Measurements from ENCODE around the gene C1orf159.

The C1orf159 gene

DNA sequence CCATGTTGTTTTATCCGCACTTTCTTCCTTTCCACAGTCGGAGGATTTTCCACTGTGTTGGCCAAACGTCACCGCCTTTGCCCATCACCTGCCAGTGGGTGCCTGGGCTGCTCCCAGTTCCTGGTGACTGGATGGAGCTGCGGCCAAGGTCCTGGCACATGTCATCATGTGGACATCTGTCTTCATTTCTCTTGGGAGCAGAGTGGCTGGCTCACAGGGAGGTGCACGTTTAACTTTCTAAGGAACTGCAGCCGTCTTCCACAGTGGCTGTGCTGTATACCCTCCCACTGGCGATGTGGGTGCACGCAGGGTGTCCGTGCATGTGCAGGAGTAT lies 22.3 kb downstream of the C1orf159 start:
- Histone ChIP-seq H3K4me3 (IDR thresholded peaks at IDR 0.05; ENCODE audit: insufficient read depth, low read depth, low read length) (no peak overlapping the region), H3K9ac (no peak overlapping the region), H2AFZ (ENCODE audit: low read depth) (no peak overlapping the region), H3K27me3 (ENCODE audit: insufficient read depth, low read depth) (no peaks in the 10 kb centered on the region), H3K27ac (no peak overlapping the region), H3K36me3 (ENCODE audit: insufficient read depth) (no peaks in the 10 kb centered on the region), H4K20me1 (ENCODE audit: insufficient read depth) (no peaks in the 10 kb centered on the region), H3K79me2 (ENCODE audit: insufficient read depth, low read depth) (no peaks in the 10 kb centered on the region), H3K4me1 (ENCODE audit: low read depth, poor library complexity, severe bottlenecking) (no peaks in the 10 kb centered on the region), H3K4me2 (no peak overlapping the region)
- TF ChIP-seq, protein P1, sequence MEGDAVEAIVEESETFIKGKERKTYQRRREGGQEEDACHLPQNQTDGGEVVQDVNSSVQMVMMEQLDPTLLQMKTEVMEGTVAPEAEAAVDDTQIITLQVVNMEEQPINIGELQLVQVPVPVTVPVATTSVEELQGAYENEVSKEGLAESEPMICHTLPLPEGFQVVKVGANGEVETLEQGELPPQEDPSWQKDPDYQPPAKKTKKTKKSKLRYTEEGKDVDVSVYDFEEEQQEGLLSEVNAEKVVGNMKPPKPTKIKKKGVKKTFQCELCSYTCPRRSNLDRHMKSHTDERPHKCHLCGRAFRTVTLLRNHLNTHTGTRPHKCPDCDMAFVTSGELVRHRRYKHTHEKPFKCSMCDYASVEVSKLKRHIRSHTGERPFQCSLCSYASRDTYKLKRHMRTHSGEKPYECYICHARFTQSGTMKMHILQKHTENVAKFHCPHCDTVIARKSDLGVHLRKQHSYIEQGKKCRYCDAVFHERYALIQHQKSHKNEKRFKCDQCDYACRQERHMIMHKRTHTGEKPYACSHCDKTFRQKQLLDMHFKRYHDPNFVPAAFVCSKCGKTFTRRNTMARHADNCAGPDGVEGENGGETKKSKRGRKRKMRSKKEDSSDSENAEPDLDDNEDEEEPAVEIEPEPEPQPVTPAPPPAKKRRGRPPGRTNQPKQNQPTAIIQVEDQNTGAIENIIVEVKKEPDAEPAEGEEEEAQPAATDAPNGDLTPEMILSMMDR (conservative IDR thresholded peaks at IDR 0.05; ENCODE audit: low read depth, low read length): no peak

DNA sequence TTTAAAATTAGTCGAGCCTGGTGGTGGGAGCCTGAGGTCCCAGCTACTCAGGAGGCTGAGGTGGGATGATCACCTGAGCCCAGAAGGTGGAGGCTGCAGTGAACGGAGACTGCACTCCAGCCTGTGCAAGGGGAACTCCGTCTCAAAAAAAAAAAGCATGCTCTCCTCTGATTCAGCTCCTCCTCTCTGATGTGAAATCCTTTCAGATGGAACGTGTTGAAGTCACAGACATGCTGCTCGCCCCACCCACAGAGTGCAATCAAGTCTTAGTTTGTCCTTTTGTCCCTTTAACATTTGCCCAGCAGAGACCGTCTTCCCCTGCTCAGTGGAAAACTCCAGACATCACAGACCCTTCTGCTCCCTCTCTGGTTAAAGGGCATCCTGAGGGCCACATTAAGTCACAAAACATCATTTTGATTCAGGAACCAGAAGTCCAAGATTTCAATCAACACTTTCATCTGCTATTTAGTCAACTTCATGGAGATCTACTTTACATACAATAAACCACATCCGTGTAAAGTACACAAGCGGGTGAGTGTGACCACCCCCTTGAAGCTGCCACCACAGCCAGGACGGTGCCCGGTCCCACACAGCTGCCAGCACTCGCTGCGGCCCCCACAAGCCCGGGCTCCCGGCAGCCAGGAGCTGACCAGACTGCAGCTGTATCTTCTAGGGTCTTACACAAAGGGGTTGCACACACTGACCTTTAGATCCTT lies 22.8 kb downstream of the C1orf159 start:
- Histone ChIP-seq H3K79me2 (ENCODE audit: insufficient read depth, low read depth) (no peaks in the 10 kb centered on the region), H3K4me1 (ENCODE audit: low read depth, poor library complexity, severe bottlenecking) (no peaks in the 10 kb centered on the region), H3K9ac (no peak overlapping the region), H3K27ac (no peak overlapping the region), H3K27me3 (ENCODE audit: insufficient read depth, low read depth) (no peaks in the 10 kb centered on the region), H3K36me3 (ENCODE audit: insufficient read depth) (no peaks in the 10 kb centered on the region), H3K4me2 (no peak overlapping the region), H3K4me3 (IDR thresholded peaks at IDR 0.05; ENCODE audit: insufficient read depth, low read depth, low read length) (no peak overlapping the region), H4K20me1 (ENCODE audit: insufficient read depth) (no peaks in the 10 kb centered on the region), H2AFZ (ENCODE audit: low read depth) (no peak overlapping the region)
- TF ChIP-seq, protein P1 (conservative IDR thresholded peaks at IDR 0.05; ENCODE audit: low read depth, low read length): no peak

DNA sequence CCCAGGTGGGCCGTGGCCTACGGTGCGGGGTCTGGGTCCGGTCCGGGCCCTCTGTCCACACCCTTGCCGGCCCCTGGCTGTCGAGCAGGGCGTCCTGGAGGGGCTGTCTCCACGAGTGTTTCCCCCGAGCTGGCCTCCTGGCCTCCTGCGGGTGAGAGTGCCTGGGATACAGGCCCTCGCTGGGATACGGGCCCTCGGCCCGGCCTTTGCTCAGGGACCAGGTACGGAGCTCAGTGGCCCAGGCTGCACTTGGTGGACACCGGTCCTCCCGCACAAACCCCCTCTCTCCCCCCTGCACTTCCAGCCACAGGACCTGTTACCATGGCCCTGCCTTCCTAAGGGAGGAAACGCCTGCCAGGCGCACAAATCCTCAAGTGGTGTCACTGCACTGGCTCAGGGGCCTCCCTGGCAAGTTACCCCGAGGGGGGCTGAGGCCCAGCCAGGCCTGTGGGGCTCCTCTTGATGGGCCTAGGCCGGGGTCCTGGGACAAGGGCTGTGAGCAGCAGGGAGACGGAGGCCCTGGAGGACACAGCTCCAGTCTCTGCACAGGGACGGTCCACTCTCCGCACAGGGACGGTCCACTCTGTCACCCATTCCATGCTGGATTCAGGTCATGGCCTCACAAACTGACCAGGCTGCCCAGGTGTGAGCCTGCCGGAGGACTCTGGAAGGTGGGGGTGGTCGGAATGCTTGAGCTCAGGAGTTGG lies 23.6 kb downstream of the C1orf159 start:
- no peak overlapping the region for H3K9ac ChIP-seq
- H4K20me1 ChIP-seq (ENCODE audit: insufficient read depth): no peaks in the 10 kb centered on the region
- no peak overlapping the region for H2AFZ ChIP-seq (ENCODE audit: low read depth)
- H3K4me2 ChIP-seq: no peak overlapping the region
- no peaks in the 10 kb centered on the region for H3K36me3 ChIP-seq (ENCODE audit: insufficient read depth)
- H3K27ac ChIP-seq: no peak overlapping the region
- no peaks in the 10 kb centered on the region for H3K27me3 ChIP-seq (ENCODE audit: insufficient read depth, low read depth)
- no peaks in the 10 kb centered on the region for H3K79me2 ChIP-seq (ENCODE audit: insufficient read depth, low read depth)
- H3K4me3 ChIP-seq (IDR thresholded peaks at IDR 0.05; ENCODE audit: insufficient read depth, low read depth, low read length): no peak overlapping the region
- no peaks in the 10 kb centered on the region for H3K4me1 ChIP-seq (ENCODE audit: low read depth, poor library complexity, severe bottlenecking)
- TF ChIP-seq, protein P1 (conservative IDR thresholded peaks at IDR 0.05; ENCODE audit: low read depth, low read length): no peak

DNA sequence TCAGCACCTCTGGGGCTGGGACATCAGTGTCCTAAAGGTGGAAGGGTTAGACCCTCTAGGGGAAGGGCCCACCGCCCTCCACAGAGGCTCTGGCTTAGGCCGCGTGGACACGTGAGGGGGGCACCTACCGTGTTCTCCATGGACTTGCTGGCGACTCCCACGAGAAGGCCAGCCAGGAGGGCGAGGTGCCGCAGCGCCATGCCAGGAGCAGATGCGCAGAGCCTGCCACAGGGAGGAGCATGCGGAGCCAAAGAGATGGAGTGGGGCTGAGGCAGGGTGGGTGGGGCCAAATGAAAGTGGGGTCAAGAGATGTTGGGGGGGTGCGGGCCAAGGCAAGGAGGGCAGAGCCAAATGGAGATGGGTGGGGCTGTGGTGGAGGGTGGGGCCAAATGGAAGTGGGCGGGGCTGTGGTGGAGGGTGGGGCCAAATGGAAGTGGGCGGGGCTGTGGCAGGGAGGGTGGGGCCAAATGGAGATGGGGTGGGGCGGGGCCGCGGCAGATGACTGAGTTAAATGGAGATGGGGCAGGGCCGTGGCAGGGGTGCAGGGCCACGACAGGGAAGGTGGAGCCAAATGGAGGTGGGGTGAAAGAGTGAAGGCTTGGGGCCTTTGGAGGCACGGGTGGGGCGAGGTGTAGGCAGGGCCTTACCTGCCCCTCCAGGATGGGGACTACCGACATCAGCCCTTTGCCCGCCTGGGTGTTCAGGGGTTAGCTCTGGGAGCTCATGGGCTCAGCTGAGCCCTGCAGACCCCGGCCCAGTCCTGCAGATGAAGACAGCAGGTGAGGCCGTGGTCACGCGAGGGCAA lies 24.3 kb downstream of the C1orf159 start:
- no peak overlapping the region for H3K4me3 ChIP-seq (IDR thresholded peaks at IDR 0.05; ENCODE audit: insufficient read depth, low read depth, low read length)
- H3K9ac ChIP-seq: no peak overlapping the region
- no peaks in the 10 kb centered on the region for H4K20me1 ChIP-seq (ENCODE audit: insufficient read depth)
- H3K4me1 ChIP-seq (ENCODE audit: low read depth, poor library complexity, severe bottlenecking): no peaks in the 10 kb centered on the region
- no peaks in the 10 kb centered on the region for H3K79me2 ChIP-seq (ENCODE audit: insufficient read depth, low read depth)
- TF ChIP-seq, protein P1 (conservative IDR thresholded peaks at IDR 0.05; ENCODE audit: low read depth, low read length): no peak
- H2AFZ ChIP-seq (ENCODE audit: low read depth): no peak overlapping the region
- no peak overlapping the region for H3K27ac ChIP-seq
- no peaks in the 10 kb centered on the region for H3K27me3 ChIP-seq (ENCODE audit: insufficient read depth, low read depth)
- no peaks in the 10 kb centered on the region for H3K36me3 ChIP-seq (ENCODE audit: insufficient read depth)
- H3K4me2 ChIP-seq: no peak overlapping the region

Data from KMS-11 (cell line).